GM12878 (cell line): ENCODE results near the gene P2RY1. TPM values are rescaled to one million over a fixed set of nuclear protein-coding genes. Genes with fewer than 3 reads are reported as not detected.

Experiments
- ATAC-seq: fragments of 200-7000 bp; cut with Tn5 transposase; 3 replicates; pipeline ENCODE4 v1.9.1; 2020; ENCODE audit warnings: mild to moderate bottlenecking, moderate library complexity
- BruUV-seq: library from RNA; stranded (reverse); fragments of 400-500 nt; replicated peaks from 2 replicates; lab custom pipeline; 2021; lab: Mats Ljungman, UMichigan
- CTCF ChIA-PET: fragments of 300-600 bp; sonication (Branson Sonifier 250); formaldehyde crosslinking; extraction: SDS; loops from one replicate; lab custom pipeline; 2021; ENCODE audit warnings: inconsistent platforms; lab: Yijun Ruan, JAX
- POLR2A ChIA-PET: fragments of 350-600 bp; formaldehyde crosslinking; extraction: SDS; loops from one replicate; lab custom pipeline; 2021; ENCODE audit warnings: inconsistent platforms; lab: Charles Lee
- RAD21 ChIA-PET: fragments of 300-600 bp; sonication (Branson Sonifier 250); formaldehyde crosslinking; loops from one replicate; lab custom pipeline; 2023; ENCODE audit warnings: antibody characterized with exemption; ENCODE audit not compliant: unreplicated experiment; lab: Charles Lee
- SMC1A ChIA-PET: fragments of 300-600 bp; sonication (Branson Sonifier 250); formaldehyde crosslinking; loops from one replicate; lab custom pipeline; 2023; ENCODE audit not compliant: unreplicated experiment, uncharacterized antibody; lab: Charles Lee
- DNase-seq: peaks from one replicate; pipeline ENCODE4 v3.0.0-alpha.2; 2011; ENCODE audit warnings: low read depth, low spot score
- FAIRE-seq: peaks from 3 replicates; lab custom pipeline; 2011; peaks lifted over from hg19 to GRCh38; lab: Jason Lieb, UNC
- H2AFZ ChIP-seq: 2 replicates; pipeline ENCODE4 v1.6.0; 2011; ENCODE audit warnings: low read depth, low read length, control low read depth; ENCODE audit not compliant: control insufficient read depth
- H3K27ac ChIP-seq: 2 replicates; pipeline ENCODE4 v1.5.1; 2011; ENCODE audit warnings: control low read depth; ENCODE audit not compliant: control insufficient read depth, insufficient read depth
- H3K27me3 ChIP-seq, 2 experiments: replicated peaks in 1 of 2; 2 replicates each; pipeline versions ENCODE4 v1.6.0 to v1.6.1; 2011; ENCODE audit warnings: low read length in 1 of 2; ENCODE audit not compliant: control insufficient read depth in 2 of 2, insufficient read depth in 2 of 2
- H3K36me3 ChIP-seq, 2 experiments: 2 replicates each; pipeline ENCODE4 v1.5.1; 2011; ENCODE audit warnings: low read length in 1 of 2; ENCODE audit not compliant: control insufficient read depth in 2 of 2, insufficient read depth in 2 of 2
- H3K4me1 ChIP-seq: 2 replicates; pipeline ENCODE4 v1.6.1; 2011; ENCODE audit warnings: mild to moderate bottlenecking, low read length, moderate library complexity, mixed read lengths; ENCODE audit not compliant: control insufficient read depth, insufficient read depth
- H3K4me2 ChIP-seq: 2 replicates; pipeline ENCODE4 v1.6.0; 2011; ENCODE audit warnings: control low read depth; ENCODE audit not compliant: control insufficient read depth, insufficient read depth
- H3K4me3 ChIP-seq: fragments of 200-600 bp; sonication (generic); 2 replicates; pipeline ENCODE4 v1.5.1; 2016
- H3K79me2 ChIP-seq: 2 replicates; pipeline ENCODE4 v1.6.0; 2011; ENCODE audit warnings: low read length; ENCODE audit not compliant: control insufficient read depth, insufficient read depth
- H3K9ac ChIP-seq: 2 replicates; pipeline ENCODE4 v1.8.0; 2011; ENCODE audit warnings: low read length, control low read depth, mixed read lengths; ENCODE audit not compliant: control insufficient read depth, insufficient read depth
- H3K9me3 ChIP-seq: replicated peaks from 3 replicates; pipeline ENCODE4 v1.5.1; 2011; ENCODE audit warnings: mild to moderate bottlenecking, low read length; ENCODE audit not compliant: control insufficient read depth, insufficient read depth
- H4K20me1 ChIP-seq: 2 replicates; pipeline ENCODE4 v1.6.0; 2011; ENCODE audit not compliant: control insufficient read depth, insufficient read depth
- BCL11A ChIP-seq: IDR thresholded peaks from 2 replicates; pipeline ENCODE4 v1.6.1; 2011; ENCODE audit warnings: low read depth, low read length
- BRCA1 ChIP-seq: IDR thresholded peaks from 2 replicates; pipeline ENCODE4 v1.6.1; 2011; ENCODE audit warnings: low read depth, low read length, improper control_type of control experiment
- EP300 ChIP-seq, 2 experiments: fragments of 150-350 bp in 1 of 2; IDR thresholded peaks; 2 replicates each; pipeline ENCODE4 v1.6.1; 2011 to 2012; ENCODE audit warnings: low read depth in 2 of 2, low read length in 2 of 2, borderline replicate concordance in 1 of 2, improper control_type of control experiment in 1 of 2, inconsistent platforms in 1 of 2; ENCODE audit not compliant: control insufficient read depth in 1 of 2
- ESRRA ChIP-seq: IDR thresholded peaks from 2 replicates; pipeline ENCODE4 v1.6.1; 2012; ENCODE audit warnings: mild to moderate bottlenecking, low read length, improper control_type of control experiment
- ETV6 ChIP-seq, 2 experiments: fragments of 450-650 bp in 1 of 2; IDR thresholded peaks in 1 of 2; conservative IDR thresholded peaks in 1 of 2; 2 replicates each; pipeline ENCODE4 v1.6.1; 2014; ENCODE audit warnings: antibody characterized with exemption in 1 of 2, borderline replicate concordance in 1 of 2, low read depth in 1 of 2, mild to moderate bottlenecking in 1 of 2, moderate library complexity in 1 of 2
- GABPA ChIP-seq: IDR thresholded peaks from 2 replicates; pipeline ENCODE4 v1.6.1; 2014; ENCODE audit warnings: antibody characterized with exemption, low read depth, mild to moderate bottlenecking, inconsistent platforms
- HDAC2 ChIP-seq: fragments of 200-600 bp; sonication (generic); IDR thresholded peaks from 2 replicates; pipeline ENCODE4 v1.6.1; 2017
- MTA3 ChIP-seq: IDR thresholded peaks from 2 replicates; pipeline ENCODE4 v1.6.1; 2012; ENCODE audit warnings: low read length, inconsistent platforms, borderline replicate concordance
- MYB ChIP-seq: fragments of 150-350 bp; IDR thresholded peaks from 2 replicates; pipeline ENCODE4 v1.6.1; 2014; ENCODE audit warnings: mild to moderate bottlenecking, low read depth, low read length, borderline replicate concordance
- PAX5 ChIP-seq: IDR thresholded peaks from 2 replicates; pipeline ENCODE4 v1.6.1; 2011; ENCODE audit warnings: low read depth, low read length, borderline replicate concordance
- PRDM15 ChIP-seq: fragments of 450-650 bp; formaldehyde crosslinking; IDR thresholded peaks from 2 replicates; pipeline ENCODE4 v1.4.0; 2020; ENCODE audit warnings: mild to moderate bottlenecking, moderate library complexity
- RFX5 ChIP-seq: IDR thresholded peaks from 2 replicates; pipeline ENCODE4 v1.6.1; 2011; ENCODE audit warnings: low read depth, low read length, improper control_type of control experiment
- SIX5 ChIP-seq: IDR thresholded peaks from 2 replicates; pipeline ENCODE4 v1.6.1; 2011; ENCODE audit warnings: mild to moderate bottlenecking, low read depth, low read length, moderate library complexity; ENCODE audit not compliant: severe bottlenecking
- SUZ12 ChIP-seq: fragments of 200-600 bp; sonication (generic); IDR thresholded peaks from one replicate; pipeline ENCODE4 v1.6.1; 2018; ENCODE audit warnings: antibody characterized with exemption, mild to moderate bottlenecking; ENCODE audit not compliant: unreplicated experiment
- ZBTB11 ChIP-seq: fragments of 450-650 bp; formaldehyde crosslinking; IDR thresholded peaks from 2 replicates; pipeline ENCODE4 v1.5.0; 2022; ENCODE audit warnings: mild to moderate bottlenecking, missing genetic modification characterization
- ZNF217 ChIP-seq: fragments of 450-650 bp; IDR thresholded peaks from 2 replicates; pipeline ENCODE4 v1.6.1; 2017; ENCODE audit warnings: antibody characterized with exemption, mild to moderate bottlenecking
- WGBS: methylation state at CpG from one replicate; pipeline ENCODE4 v1.1.6; 2016; ENCODE audit warnings: low lambda C conversion rate; ENCODE audit not compliant: insufficient replicate concordance, insufficient coverage; ENCODE audit errors: missing lambda C conversion rate; 5-methylcytosine and 5-hydroxymethylcytosine counted together
- in situ Hi-C: fragments of 300-500 bp; cut with MboI; formaldehyde crosslinking; loops from 9 replicates; pipeline ENCODE4 v1.14.3; 2018; ENCODE audit warnings: mixed read lengths
- intact Hi-C: fragments of 100-400 bp; cut with micrococcal nuclease; formaldehyde crosslinking; loops from one replicate; pipeline ENCODE4 v1.14.2; 2022; ENCODE audit not compliant: unreplicated experiment
- polyA plus RNA-seq, 11 experiments: library from polyadenylated mRNA; depleted of rRNA in 4 of 11; unstranded in 6 of 11; stranded (reverse) in 5 of 11; fragments of >200 nt; fragmentation: Nextera tagmentation in 4 of 11; fragmentation: Illumina TruSeq in 1 of 11; extraction: Ambion mirVana in 4 of 11; extraction: Trizol in 1 of 11; gene quantifications; 1 replicate in 1 of 11; 2 replicates in 10 of 11; pipeline versions ENCODE4 v1.2.1 to v1.2.3, GENCODE V29; 2011 to 2016; ENCODE audit warnings: inconsistent platforms in 2 of 11, missing spikeins in 2 of 11, low read depth in 1 of 11
- total RNA-seq, 4 experiments: library from RNA; depleted of rRNA in 3 of 4; stranded (reverse); fragments of >200 nt in 3 of 4; fragmentation: Illumina TruSeq in 1 of 4; extraction: Trizol in 1 of 4; gene quantifications; 2 replicates each; pipeline versions ENCODE4 v1.2.1 to v1.2.3, GENCODE V29; 2013 to 2021

The P2RY1 gene
- total and polyA plus RNA-seq, 10 of the 15 experiments (the other 5 are each of a cell fraction or from before 2014, with no cell fraction given), result 0.01 to 3.4 (median 1.9) TPM

- intact Hi-C loops (no loop called here), in situ Hi-C loops (no loop called here)
- ChIA-PET RAD21 (no interaction called here), POLR2A (no interaction called here), CTCF (no interaction called here), SMC1A (no interaction called here)
- H3K27ac ChIP-seq, result no peak overlapping the region
- WGBS, result 0% methylated on average over 1 of the region's 1 CpG
- H3K4me1 ChIP-seq, result no peaks in the 10 kb centered on the region
- DNase-seq, result no peak
- no peaks in the 10 kb centered on the region for H3K79me2 ChIP-seq
- no peaks in the 10 kb centered on the region for H3K9me3 ChIP-seq
- no peak overlapping the region for H3K4me3 ChIP-seq
- H2AFZ ChIP-seq, result no peak overlapping the region
- no peaks in the 10 kb centered on the region for H4K20me1 ChIP-seq
- no peak overlapping the region for H3K4me2 ChIP-seq
- no peak for FAIRE-seq
- no peaks in the 10 kb centered on the region; a peak in 1 of 4 replicates for H3K27me3 ChIP-seq
- no peaks in the 10 kb centered on the region for H3K36me3 ChIP-seq
- no TSS peak for BruUV-seq
- no peak for ATAC-seq
- no peak overlapping the region for H3K9ac ChIP-seq
- TF ChIP-seq SUZ12 (no peak), ETV6 (conservative IDR thresholded peaks at IDR 0.05 in 1 of 2, IDR thresholded peaks at IDR 0.05 in 1 of 2; ENCODE audit: borderline replicate concordance in 1 of 2, low read depth in 1 of 2) (no peak), MTA3 (no peak), EP300 (IDR thresholded peaks at IDR 0.05; ENCODE audit: borderline replicate concordance in 1 of 2, control insufficient read depth in 1 of 2, low read depth in 2 of 2, low read length in 2 of 2) (no peak), PAX5 (no peak), ZBTB11 (CRISPR knock-in tag) (no peak), HDAC2 (no peak), GABPA (no peak), SIX5 (no peak), PRDM15 (CRISPR knock-in tag) (no peak), RFX5 (no peak), MYB (no peak), ZNF217 (no peak), BCL11A (no peak), ESRRA (no peak), BRCA1 (no peak)
Observed at GRCh38 chr3:152885076-152885475, 50.1 kb downstream of the P2RY1 start.
